ENCODE data around the gene PCDH1. TPM values are rescaled to one million over a fixed set of nuclear protein-coding genes. Genes with fewer than 3 reads are reported as not detected.

PCDH1 gene
- total and polyA plus RNA-seq, 2 of the 13 experiments (the other 11 are each of a cell fraction or from before 2014, with no cell fraction given): 0.11 to 0.83 TPM

- TF ChIP-seq SPEN (CRISPR knock-in tag; IDR thresholded peaks at IDR 0.05; ENCODE audit: low read depth) (no peak), RFX3 (CRISPR knock-in tag; IDR thresholded peaks at IDR 0.05) (0 out of 2 replicates have a peak, but pooled peaks have one; percentile 42), HNF1B (CRISPR knock-in tag; IDR thresholded peaks at IDR 0.05) (no peak)
- TF ChIP-seq, protein P1, sequence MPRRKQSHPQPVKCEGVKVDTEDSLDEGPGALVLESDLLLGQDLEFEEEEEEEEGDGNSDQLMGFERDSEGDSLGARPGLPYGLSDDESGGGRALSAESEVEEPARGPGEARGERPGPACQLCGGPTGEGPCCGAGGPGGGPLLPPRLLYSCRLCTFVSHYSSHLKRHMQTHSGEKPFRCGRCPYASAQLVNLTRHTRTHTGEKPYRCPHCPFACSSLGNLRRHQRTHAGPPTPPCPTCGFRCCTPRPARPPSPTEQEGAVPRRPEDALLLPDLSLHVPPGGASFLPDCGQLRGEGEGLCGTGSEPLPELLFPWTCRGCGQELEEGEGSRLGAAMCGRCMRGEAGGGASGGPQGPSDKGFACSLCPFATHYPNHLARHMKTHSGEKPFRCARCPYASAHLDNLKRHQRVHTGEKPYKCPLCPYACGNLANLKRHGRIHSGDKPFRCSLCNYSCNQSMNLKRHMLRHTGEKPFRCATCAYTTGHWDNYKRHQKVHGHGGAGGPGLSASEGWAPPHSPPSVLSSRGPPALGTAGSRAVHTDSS (CRISPR knock-in tag; conservative IDR thresholded peaks at IDR 0.05): no peak
Measured at GRCh38 chr5:141882594-141883183, 4.5 kb upstream of the PCDH1 start (continued).

GRCh38 chr5:141881886-141882285 lies 3.7 kb upstream of the PCDH1 start:
- H3K79me2 ChIP-seq (ENCODE audit: insufficient read depth, low read length): no peaks in the 10 kb centered on the region
- no peaks in the 10 kb centered on the region for H4K20me1 ChIP-seq (ENCODE audit: insufficient read depth, low read length)
- no peak overlapping the region for H3K9ac ChIP-seq (ENCODE audit: insufficient read depth, low read depth, low read length)
- no peak for ATAC-seq
- in situ Hi-C loops (cut with HindIII; ENCODE audit: extremely low pct_ligation_motif_present, low pct_unique_long_range_greater_than_20kb): no loop called here
- H3K4me3 ChIP-seq (replicated peaks in 1 of 3; ENCODE audit: insufficient read depth in 1 of 3, low read depth in 2 of 3, low read length in 3 of 3): no peak overlapping the region
- DNase-seq (ENCODE audit: low spot score): no peak
- CTCF ChIA-PET (ENCODE audit: low intra/inter-chr PET ratio, low total read pairs): no interaction called here
- H2AFZ ChIP-seq (ENCODE audit: low read length): no peak overlapping the region
- WGBS (ENCODE audit: low lambda C conversion rate): 0% methylated on average over 3 of the region's 4 CpGs
- no TSS peak for BruUV-seq (replicated peaks)
- no peak overlapping the region for H3K27ac ChIP-seq (ENCODE audit: extremely low read length, insufficient read depth, low read length)
- H3K4me2 ChIP-seq (ENCODE audit: low read depth, low read length): no peak overlapping the region
- no peak for FAIRE-seq
- no peaks in the 10 kb centered on the region for H3K36me3 ChIP-seq (replicated peaks in 1 of 2; ENCODE audit: control insufficient read depth in 1 of 2, insufficient read depth in 2 of 2, low read length in 2 of 2)
- no peak for TF ChIP-seq ZNF878 (CRISPR knock-in tag; IDR thresholded peaks at IDR 0.05)
- H3K4me1 ChIP-seq (ENCODE audit: insufficient read depth, low read length): peaks cover 32% of the 10 kb centered on the region
- POLR2A ChIA-PET: interaction anchor here (1.1 kb wide), 1 partner anchor 42 kb away, joined by 4 read pairs; the partner anchor contains the start of gene DELE1
- no peaks in the 10 kb centered on the region for H3K9me3 ChIP-seq (ENCODE audit: low read length)
- peaks cover 9 to 40% of the 10 kb centered on the region in 2 experiments for H3K27me3 ChIP-seq (ENCODE audit: control insufficient read depth in 1 of 2, insufficient read depth in 2 of 2, low read length in 2 of 2)
- intact Hi-C loops (cut with micrococcal nuclease; ENCODE audit: unreplicated experiment): no loop called here
